ENCODE measurements around the gene GALNT18. TPM values are rescaled to one million over a fixed set of nuclear protein-coding genes. Genes with fewer than 3 reads are reported as not detected.

Gene GALNT18
- polyA plus RNA-seq, 1 donor (not counting 4 experiments of a cell fraction or from before 2014, with no cell fraction given) = 27.2 TPM

- Histone ChIP-seq H2AFZ (ENCODE audit: control insufficient read depth, low read length) (no peak overlapping the region), H3K9me1 (ENCODE audit: control insufficient read depth, extremely low read depth, insufficient read depth, low read length) (no peaks in the 10 kb centered on the region), H3K79me2 (ENCODE audit: control insufficient read depth, insufficient read depth, low read length) (no peaks in the 10 kb centered on the region), H3K27ac (ENCODE audit: control insufficient read depth, insufficient read depth, low read length) (no peak overlapping the region), H3K36me3 (ENCODE audit: control insufficient read depth in 2 of 2, extremely low read depth in 1 of 2, insufficient read depth in 2 of 2, low read length in 2 of 2) (no peaks in the 10 kb centered on the region), H3K4me1 (ENCODE audit: control insufficient read depth, extremely low read depth, insufficient read depth, low read length) (no peaks in the 10 kb centered on the region), H3K4me2 (ENCODE audit: control insufficient read depth, extremely low read depth, insufficient read depth, low read depth, low read length) (no peak overlapping the region), H3K27me3 (ENCODE audit: control insufficient read depth, extremely low read depth, insufficient read depth, low read length) (peaks cover 26% of the 10 kb centered on the region), H3K9me3 (ENCODE audit: control insufficient read depth, low read depth, low read length) (no peaks in the 10 kb centered on the region), H4K20me1 (ENCODE audit: control insufficient read depth, extremely low read depth, insufficient read depth, low read length) (no peaks in the 10 kb centered on the region), H3K9ac (ENCODE audit: control insufficient read depth, extremely low read depth, insufficient read depth, low read length) (no peak overlapping the region), H3K4me3 (ENCODE audit: control insufficient read depth in 2 of 3, extremely low read depth in 1 of 3, insufficient read depth in 2 of 3, low read depth in 1 of 3, low read length in 3 of 3) (no peak overlapping the region)
- dilution Hi-C loops (cut with MboI; ENCODE audit: extremely low pct_ligation_motif_present, low sequenced_read_pairs) = no loop called here
- FAIRE-seq = no peak
- TF ChIP-seq EZH2 (IDR thresholded peaks at IDR 0.05; ENCODE audit: low read length) = no peak
- no peak for TF ChIP-seq CTCF (optimal IDR thresholded peaks at IDR 0.05 in 1 of 3, IDR thresholded peaks at IDR 0.05 in 1 of 3, conservative IDR thresholded peaks at IDR 0.05 in 1 of 3; ENCODE audit: extremely low read depth in 1 of 3, insufficient read depth in 2 of 3, low read length in 3 of 3)
- DNase-seq (ENCODE audit: low read depth, low spot score) = no peak
Measured at GRCh38 chr11:11660363-11660740, 38.5 kb upstream of the GALNT18 start.

DNA sequence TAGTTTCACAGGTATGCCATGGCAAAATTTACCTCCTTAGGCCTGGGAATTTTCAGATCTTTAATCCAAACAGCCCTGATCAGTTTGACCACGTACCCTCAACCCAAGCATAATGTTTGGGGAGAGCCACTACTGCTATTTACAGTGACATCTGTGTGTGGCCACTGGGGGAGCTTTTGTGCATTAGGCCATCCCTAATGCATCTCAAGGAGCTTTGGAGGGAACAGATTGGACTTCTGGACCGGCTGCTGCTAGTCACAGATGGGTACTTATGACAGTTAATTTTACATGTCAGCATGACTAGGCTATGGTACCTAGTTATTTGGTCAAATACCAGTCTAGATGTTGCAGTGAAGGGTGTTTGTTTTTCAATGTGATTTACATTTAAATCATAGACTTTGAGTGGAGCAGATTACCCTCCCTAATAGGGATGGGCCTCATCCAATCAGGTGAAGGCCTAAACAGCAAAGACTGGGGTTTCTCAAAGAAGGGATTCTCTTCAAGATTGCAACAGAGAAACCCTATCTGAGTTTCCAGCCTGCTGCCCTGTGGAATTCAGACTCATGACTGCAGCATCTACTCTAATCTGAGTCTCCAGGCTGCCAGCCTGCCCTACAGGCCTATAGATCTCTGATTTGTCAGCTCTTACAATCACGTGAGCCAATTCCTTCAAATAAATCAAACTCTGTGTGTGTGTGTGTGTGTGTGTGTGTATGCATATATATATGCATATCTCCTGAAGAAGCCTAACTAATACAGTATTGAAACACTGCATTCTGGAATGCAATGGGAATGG is 38.0 kb upstream of the GALNT18 start:
- dilution Hi-C loops (cut with MboI; ENCODE audit: extremely low pct_ligation_motif_present, low sequenced_read_pairs) = no loop called here
- H4K20me1 ChIP-seq (ENCODE audit: control insufficient read depth, extremely low read depth, insufficient read depth, low read length) = no peaks in the 10 kb centered on the region
- H3K79me2 ChIP-seq (ENCODE audit: control insufficient read depth, insufficient read depth, low read length) = no peaks in the 10 kb centered on the region
- no peaks in the 10 kb centered on the region for H3K4me1 ChIP-seq (ENCODE audit: control insufficient read depth, extremely low read depth, insufficient read depth, low read length)
- no peaks in the 10 kb centered on the region for H3K9me3 ChIP-seq (ENCODE audit: control insufficient read depth, low read depth, low read length)
- no peak for DNase-seq (ENCODE audit: low read depth, low spot score)
- FAIRE-seq = no peak
- no peak overlapping the region for H2AFZ ChIP-seq (ENCODE audit: control insufficient read depth, low read length)
- no peak overlapping the region for H3K4me2 ChIP-seq (ENCODE audit: control insufficient read depth, extremely low read depth, insufficient read depth, low read depth, low read length)
- TF ChIP-seq CTCF (optimal IDR thresholded peaks at IDR 0.05 in 1 of 3, IDR thresholded peaks at IDR 0.05 in 1 of 3, conservative IDR thresholded peaks at IDR 0.05 in 1 of 3; ENCODE audit: extremely low read depth in 1 of 3, insufficient read depth in 2 of 3, low read length in 3 of 3) = peak; percentile 15 to 25 (median 24)
- no peak for TF ChIP-seq EZH2 (IDR thresholded peaks at IDR 0.05; ENCODE audit: low read length)
- H3K27me3 ChIP-seq (ENCODE audit: control insufficient read depth, extremely low read depth, insufficient read depth, low read length) = peaks cover 23% of the 10 kb centered on the region
- no peaks in the 10 kb centered on the region for H3K9me1 ChIP-seq (ENCODE audit: control insufficient read depth, extremely low read depth, insufficient read depth, low read length)
- no peak overlapping the region for H3K9ac ChIP-seq (ENCODE audit: control insufficient read depth, extremely low read depth, insufficient read depth, low read length)
- H3K27ac ChIP-seq (ENCODE audit: control insufficient read depth, insufficient read depth, low read length) = no peak overlapping the region
- no peak overlapping the region for H3K4me3 ChIP-seq (ENCODE audit: control insufficient read depth in 2 of 3, extremely low read depth in 1 of 3, insufficient read depth in 2 of 3, low read depth in 1 of 3, low read length in 3 of 3)
- no peaks in the 10 kb centered on the region for H3K36me3 ChIP-seq (ENCODE audit: control insufficient read depth in 2 of 2, extremely low read depth in 1 of 2, insufficient read depth in 2 of 2, low read length in 2 of 2)

Measured in keratinocyte (primary cell).